Measurements from ENCODE around the gene RNASE12. TPM values are rescaled to one million over a fixed set of nuclear protein-coding genes. Genes with fewer than 3 reads are reported as not detected.
A peak's percentile ranks its signal among the peaks of the same experiment; 100 is the strongest.

Gene RNASE12
- total and polyA plus RNA-seq, 8 donors: not detected

DNA sequence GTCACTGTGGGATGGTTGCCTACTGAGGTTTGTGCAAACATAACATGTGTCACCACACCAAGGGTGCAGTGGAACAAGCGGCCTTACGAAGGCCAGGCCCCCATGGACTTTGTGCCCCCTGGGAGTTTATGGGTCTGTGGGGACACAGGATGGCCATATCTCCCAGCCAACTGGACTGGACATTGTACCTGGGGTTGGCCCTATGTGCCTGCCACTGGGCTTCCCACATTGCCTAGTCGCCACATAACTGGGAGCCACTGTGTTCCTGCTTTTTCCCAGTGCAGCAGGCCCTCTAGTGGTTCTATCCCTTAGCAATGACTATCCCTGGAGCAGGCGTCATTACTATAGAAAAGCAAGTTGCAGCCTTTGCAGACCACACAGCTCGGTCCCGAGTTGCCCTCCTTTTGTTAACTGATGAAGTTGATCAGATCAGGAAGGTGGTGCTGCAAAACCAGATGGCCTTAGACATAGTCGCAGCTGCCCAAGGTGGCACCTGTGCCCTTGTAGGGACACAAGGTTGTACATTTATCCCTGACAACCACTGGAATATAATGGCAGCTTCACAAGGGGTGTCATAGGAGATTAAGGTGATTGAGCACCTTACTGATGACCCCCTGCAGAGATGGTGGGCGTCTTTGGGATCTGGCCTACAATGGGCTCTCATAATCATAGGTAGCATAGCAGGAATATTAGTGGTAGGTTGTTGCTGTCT, 15.2 kb upstream of the RNASE12 start:
- WGBS, 2 donors: 38 to 40% methylated on average over 8 of the region's 8 CpGs
- H3K4me3 ChIP-seq: no peak overlapping the region
- ATAC-seq: no peak
- H3K27me3 ChIP-seq: no peaks in the 10 kb centered on the region
- H3K9me3 ChIP-seq: no peaks in the 10 kb centered on the region
- no peak overlapping the region for H3K27ac ChIP-seq
- no peaks in the 10 kb centered on the region for H3K36me3 ChIP-seq
- no peak for FAIRE-seq
- intact Hi-C loops (cut with DNase I): loop anchor here (5.0 to 10.0 kb wide), 2 partner anchors 282 to 284 kb away; no protein-coding TSS in a partner anchor
- peaks cover 0 to 8% (median 6%) of the 10 kb centered on the region in 3 donors for H3K4me1 ChIP-seq
- peak in 1 of 6 donors; percentile 35 for DNase-seq
- TF ChIP-seq, protein P1, sequence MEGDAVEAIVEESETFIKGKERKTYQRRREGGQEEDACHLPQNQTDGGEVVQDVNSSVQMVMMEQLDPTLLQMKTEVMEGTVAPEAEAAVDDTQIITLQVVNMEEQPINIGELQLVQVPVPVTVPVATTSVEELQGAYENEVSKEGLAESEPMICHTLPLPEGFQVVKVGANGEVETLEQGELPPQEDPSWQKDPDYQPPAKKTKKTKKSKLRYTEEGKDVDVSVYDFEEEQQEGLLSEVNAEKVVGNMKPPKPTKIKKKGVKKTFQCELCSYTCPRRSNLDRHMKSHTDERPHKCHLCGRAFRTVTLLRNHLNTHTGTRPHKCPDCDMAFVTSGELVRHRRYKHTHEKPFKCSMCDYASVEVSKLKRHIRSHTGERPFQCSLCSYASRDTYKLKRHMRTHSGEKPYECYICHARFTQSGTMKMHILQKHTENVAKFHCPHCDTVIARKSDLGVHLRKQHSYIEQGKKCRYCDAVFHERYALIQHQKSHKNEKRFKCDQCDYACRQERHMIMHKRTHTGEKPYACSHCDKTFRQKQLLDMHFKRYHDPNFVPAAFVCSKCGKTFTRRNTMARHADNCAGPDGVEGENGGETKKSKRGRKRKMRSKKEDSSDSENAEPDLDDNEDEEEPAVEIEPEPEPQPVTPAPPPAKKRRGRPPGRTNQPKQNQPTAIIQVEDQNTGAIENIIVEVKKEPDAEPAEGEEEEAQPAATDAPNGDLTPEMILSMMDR (IDR thresholded peaks at IDR 0.05): peak in 1 of 4 donors; percentile 19

DNA sequence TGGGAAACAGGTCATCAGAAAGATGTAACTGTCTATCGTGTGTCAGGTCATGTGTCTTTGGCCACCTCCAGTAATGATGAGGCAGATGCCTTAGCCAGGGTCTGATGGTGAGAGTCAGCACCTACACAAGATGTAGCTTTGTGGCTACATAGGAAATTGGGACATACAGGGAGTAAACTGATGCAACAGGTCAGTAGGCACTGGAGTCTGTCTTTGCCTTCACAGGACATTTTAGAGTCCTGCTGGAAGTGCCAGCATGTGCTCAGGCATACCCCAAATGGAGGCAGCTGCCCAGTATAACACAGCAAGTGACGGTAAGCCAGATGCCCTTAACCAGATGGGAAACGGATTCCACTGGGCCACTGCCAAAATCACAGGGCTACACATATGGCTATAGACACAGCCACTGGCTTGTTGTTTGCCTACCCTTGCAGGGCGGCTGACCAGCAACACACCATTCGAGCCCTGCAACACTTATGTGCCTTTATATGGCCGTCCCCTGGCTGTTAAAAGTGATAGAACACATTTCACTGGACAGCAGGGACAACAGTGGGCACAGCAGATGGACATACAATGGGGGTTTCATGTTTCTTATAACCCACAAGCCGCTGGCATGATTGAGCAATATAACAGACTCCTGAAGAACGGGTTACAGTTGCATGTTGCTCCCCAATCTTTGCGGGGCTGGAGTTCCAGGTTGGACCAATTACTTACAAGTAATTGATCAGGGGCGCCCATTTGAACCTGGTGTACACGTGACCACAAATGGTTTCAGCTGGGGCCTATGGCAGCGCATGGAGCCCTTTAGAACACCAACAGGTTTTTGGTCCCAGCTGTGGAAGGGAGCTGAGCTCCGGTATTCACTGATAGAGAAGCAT, 12.9 kb upstream of the RNASE12 start:
- WGBS, 2 donors: 71 to 82% methylated on average over 13 of the region's 13 CpGs
- FAIRE-seq (no peak), ATAC-seq (no peak), DNase-seq (no peak)
- intact Hi-C loops (cut with DNase I): loop anchor here in 2 of 3 donors (10.0 kb wide), 1 partner anchor 279 kb away; no protein-coding TSS in a partner anchor
- Histone ChIP-seq H3K4me1 (no peaks in the 10 kb centered on the region), H3K36me3 (no peaks in the 10 kb centered on the region), H3K27me3 (no peaks in the 10 kb centered on the region), H3K9me3 (no peaks in the 10 kb centered on the region), H3K4me3 (no peak overlapping the region), H3K27ac (no peak overlapping the region)
- TF ChIP-seq, protein P1 (IDR thresholded peaks at IDR 0.05): no peak

DNA sequence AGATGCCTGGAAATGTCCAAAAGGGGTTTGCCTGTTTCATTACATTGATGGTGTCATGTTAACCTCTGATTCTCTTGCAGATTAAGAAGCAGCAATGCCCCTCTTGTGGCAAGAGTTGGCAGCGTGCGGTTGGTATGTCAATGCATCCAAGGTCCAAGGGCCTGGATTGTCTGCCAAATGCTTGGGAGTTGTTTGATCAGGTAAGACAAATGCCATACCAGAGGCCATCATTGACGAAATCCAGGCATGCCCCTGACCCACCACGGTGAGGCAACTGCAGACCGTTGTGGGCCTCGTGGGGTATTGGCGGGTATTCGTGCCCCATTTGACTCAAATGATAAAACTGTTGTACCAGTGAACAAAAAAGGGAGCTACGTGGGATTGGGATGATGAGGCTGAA, 11.4 kb upstream of the RNASE12 start:
- TF ChIP-seq, protein P1 (IDR thresholded peaks at IDR 0.05): no peak
- H3K27ac ChIP-seq: no peak overlapping the region
- H3K4me1 ChIP-seq: no peaks in the 10 kb centered on the region
- ATAC-seq: no peak
- no peak overlapping the region for H3K4me3 ChIP-seq
- H3K36me3 ChIP-seq: no peaks in the 10 kb centered on the region
- no peaks in the 10 kb centered on the region for H3K9me3 ChIP-seq
- intact Hi-C loops (cut with DNase I): loop anchor here in 2 of 3 donors (10.0 kb wide), 1 partner anchor 278 kb away; no protein-coding TSS in a partner anchor
- no peak for FAIRE-seq
- 72 to 76% methylated on average over 9 of the region's 9 CpGs for WGBS, 2 donors
- H3K27me3 ChIP-seq: no peaks in the 10 kb centered on the region
- DNase-seq: no peak

DNA sequence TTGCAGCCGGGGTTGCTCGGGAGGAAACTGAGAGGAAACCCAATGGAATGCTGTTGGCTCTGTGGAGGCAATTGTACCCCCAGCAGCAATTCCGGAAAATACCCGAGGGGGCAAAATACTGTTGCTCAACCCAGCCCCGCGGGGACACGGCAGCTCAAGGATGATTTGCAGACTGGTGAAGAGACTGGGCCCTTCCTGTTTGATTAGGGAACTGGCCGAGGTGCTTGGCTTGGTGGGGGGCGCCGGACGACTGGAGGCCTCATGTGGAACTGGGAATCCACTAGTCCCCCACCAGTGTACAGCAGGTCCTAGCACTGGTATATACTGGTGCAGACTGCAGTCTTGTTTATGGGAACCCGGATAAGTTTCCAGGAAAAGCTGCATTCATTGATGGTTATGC, 10.3 kb upstream of the RNASE12 start:
- FAIRE-seq (no peak), DNase-seq (no peak), ATAC-seq (no peak)
- 66 to 73% methylated on average over 12 of the region's 12 CpGs for WGBS, 2 donors
- H3K27ac ChIP-seq: no peak overlapping the region
- no peaks in the 10 kb centered on the region for H3K36me3 ChIP-seq
- H3K9me3 ChIP-seq: no peaks in the 10 kb centered on the region
- no peaks in the 10 kb centered on the region for H3K27me3 ChIP-seq
- no peak overlapping the region for H3K4me3 ChIP-seq
- no peaks in the 10 kb centered on the region for H3K4me1 ChIP-seq
- intact Hi-C loops (cut with DNase I): loop anchor here in 2 of 3 donors (10.0 kb wide), 1 partner anchor 277 kb away; no protein-coding TSS in a partner anchor
- TF ChIP-seq, protein P1 (IDR thresholded peaks at IDR 0.05): no peak
